Activated T-helper 17 cell treated with anti-CD3 and anti-CD28 coated beads, Interleukin-2, amount 50 U/mL, for 72 hours (primary cell): ENCODE measurements around the gene PRDM2. TPM values are rescaled to one million over a fixed set of nuclear protein-coding genes. Genes with fewer than 3 reads are reported as not detected.

Experiments used
- ATAC-seq: fragments of 150-1000 bp; cut with Tn5 transposase; replicated peaks from 2 replicates; pipeline ENCODE4 v1.10.0; 2021; ENCODE audit warnings: mild to moderate bottlenecking, moderate library complexity
- H3K27ac Mint-ChIP-seq: one replicate; pipeline ENCODE4 v1.8.0; 2022; ENCODE audit warnings: mixed read lengths
- H3K27me3 Mint-ChIP-seq: one replicate; pipeline ENCODE4 v1.8.0; 2022; ENCODE audit warnings: mixed read lengths
- H3K36me3 Mint-ChIP-seq: one replicate; pipeline ENCODE4 v1.8.0; 2022; ENCODE audit warnings: low read depth, mild to moderate bottlenecking, mixed read lengths
- H3K4me1 Mint-ChIP-seq: one replicate; pipeline ENCODE4 v1.8.0; 2022; ENCODE audit warnings: mixed read lengths
- H3K4me3 Mint-ChIP-seq: one replicate; pipeline ENCODE4 v1.8.0; 2022; ENCODE audit warnings: mild to moderate bottlenecking, mixed read lengths
- H3K9me3 Mint-ChIP-seq: one replicate; pipeline ENCODE4 v1.8.0; 2022; ENCODE audit warnings: mixed read lengths
- total RNA-seq, 2 donors: library from RNA; stranded (reverse); gene quantifications; one replicate each; pipeline ENCODE4 v1.2.3, GENCODE V29; 2022

The PRDM2 gene
- total RNA-seq, 2 donors from 2014 or later = 57.1 to 66.1 TPM

GRCh38 chr1:13823126-13823880 lies 123.3 kb downstream of the PRDM2 start:
- ATAC-seq = no peak
- Mint-ChIP-seq H3K4me1 (no peaks in the 10 kb centered on the region), H3K4me3 (no peak overlapping the region), H3K36me3 (peaks cover 42% of the 10 kb centered on the region), H3K27me3 (no peaks in the 10 kb centered on the region), H3K27ac (no peak overlapping the region), H3K9me3 (no peaks in the 10 kb centered on the region)

- Mint-ChIP-seq H3K4me3 (no peak overlapping the region), H3K9me3 (no peaks in the 10 kb centered on the region), H3K27me3 (no peaks in the 10 kb centered on the region), H3K4me1 (no peaks in the 10 kb centered on the region), H3K36me3 (peaks cover 36% of the 10 kb centered on the region), H3K27ac (no peak overlapping the region)
- no peak for ATAC-seq
These were observed 123.9 kb downstream of the PRDM2 start for GRCh38 chr1:13823936-13824335.

- Mint-ChIP-seq H3K27me3 (no peaks in the 10 kb centered on the region), H3K9me3 (no peaks in the 10 kb centered on the region), H3K4me3 (no peak overlapping the region), H3K27ac (no peak overlapping the region), H3K4me1 (no peaks in the 10 kb centered on the region), H3K36me3 (peaks cover 36% of the 10 kb centered on the region)
- ATAC-seq = no peak
These were observed 124.6 kb downstream of the PRDM2 start for GRCh38 chr1:13824626-13825025.

GRCh38 chr1:13825033-13825432 lies 125.0 kb downstream of the PRDM2 start:
- H3K27ac Mint-ChIP-seq = no peak overlapping the region
- no peaks in the 10 kb centered on the region for H3K9me3 Mint-ChIP-seq
- no peak overlapping the region for H3K4me3 Mint-ChIP-seq
- H3K36me3 Mint-ChIP-seq = peaks cover 36% of the 10 kb centered on the region
- no peak for ATAC-seq
- no peaks in the 10 kb centered on the region for H3K27me3 Mint-ChIP-seq
- no peaks in the 10 kb centered on the region for H3K4me1 Mint-ChIP-seq

GRCh38 chr1:13826009-13826408 lies 126.0 kb downstream of the PRDM2 start:
- Mint-ChIP-seq H3K9me3 (no peaks in the 10 kb centered on the region), H3K36me3 (peaks cover 36% of the 10 kb centered on the region), H3K27ac (no peak overlapping the region), H3K27me3 (no peaks in the 10 kb centered on the region), H3K4me1 (no peaks in the 10 kb centered on the region), H3K4me3 (no peak overlapping the region)
- no peak for ATAC-seq

GRCh38 chr1:13826591-13826990 lies 126.6 kb downstream of the PRDM2 start:
- no peaks in the 10 kb centered on the region for H3K9me3 Mint-ChIP-seq
- H3K4me1 Mint-ChIP-seq = no peaks in the 10 kb centered on the region
- H3K4me3 Mint-ChIP-seq = no peak overlapping the region
- no peak for ATAC-seq
- no peaks in the 10 kb centered on the region for H3K27me3 Mint-ChIP-seq
- H3K36me3 Mint-ChIP-seq = peaks cover 34% of the 10 kb centered on the region
- no peak overlapping the region for H3K27ac Mint-ChIP-seq

GRCh38 chr1:13828454-13829151 lies 128.6 kb downstream of the PRDM2 start:
- peak; percentile 64 for ATAC-seq
- Mint-ChIP-seq H3K4me1 (no peaks in the 10 kb centered on the region), H3K27me3 (no peaks in the 10 kb centered on the region), H3K36me3 (peaks cover 15% of the 10 kb centered on the region), H3K27ac (no peak overlapping the region), H3K4me3 (no peak overlapping the region), H3K9me3 (no peaks in the 10 kb centered on the region)

- Mint-ChIP-seq H3K4me3 (no peak overlapping the region), H3K36me3 (peaks cover 9% of the 10 kb centered on the region), H3K9me3 (no peaks in the 10 kb centered on the region), H3K4me1 (no peaks in the 10 kb centered on the region), H3K27me3 (no peaks in the 10 kb centered on the region), H3K27ac (no peak overlapping the region)
- ATAC-seq = no peak
These were observed 129.3 kb downstream of the PRDM2 start for GRCh38 chr1:13829152-13829769.

- H3K4me1 Mint-ChIP-seq = no peaks in the 10 kb centered on the region
- no peak overlapping the region for H3K4me3 Mint-ChIP-seq
- H3K36me3 Mint-ChIP-seq = no peaks in the 10 kb centered on the region
- H3K27ac Mint-ChIP-seq = no peak overlapping the region
- H3K9me3 Mint-ChIP-seq = no peaks in the 10 kb centered on the region
- no peaks in the 10 kb centered on the region for H3K27me3 Mint-ChIP-seq
- ATAC-seq = no peak
These were observed 130.2 kb downstream of the PRDM2 start for GRCh38 chr1:13830170-13830569.

GRCh38 chr1:13830616-13831280 lies 130.8 kb downstream of the PRDM2 start:
- ATAC-seq = no peak
- no peaks in the 10 kb centered on the region for H3K4me1 Mint-ChIP-seq
- H3K9me3 Mint-ChIP-seq = no peaks in the 10 kb centered on the region
- peaks cover 4% of the 10 kb centered on the region for H3K27me3 Mint-ChIP-seq
- H3K4me3 Mint-ChIP-seq = no peak overlapping the region
- H3K36me3 Mint-ChIP-seq = no peaks in the 10 kb centered on the region
- H3K27ac Mint-ChIP-seq = no peak overlapping the region

- Mint-ChIP-seq H3K4me1 (no peaks in the 10 kb centered on the region), H3K27me3 (peaks cover 6% of the 10 kb centered on the region), H3K4me3 (no peak overlapping the region), H3K36me3 (no peaks in the 10 kb centered on the region), H3K9me3 (no peaks in the 10 kb centered on the region), H3K27ac (no peak overlapping the region)
- ATAC-seq = no peak
These were observed 132.1 kb downstream of the PRDM2 start for GRCh38 chr1:13832100-13832499.

GRCh38 chr1:13832536-13832935 lies 132.5 kb downstream of the PRDM2 start:
- no peak for ATAC-seq
- Mint-ChIP-seq H3K9me3 (no peaks in the 10 kb centered on the region), H3K27me3 (peaks cover 7% of the 10 kb centered on the region), H3K4me1 (no peaks in the 10 kb centered on the region), H3K36me3 (no peaks in the 10 kb centered on the region), H3K4me3 (no peak overlapping the region), H3K27ac (no peak overlapping the region)

GRCh38 chr1:13836136-13836535 lies 136.1 kb downstream of the PRDM2 start:
- H3K27me3 Mint-ChIP-seq = peaks cover 12% of the 10 kb centered on the region
- H3K9me3 Mint-ChIP-seq = no peaks in the 10 kb centered on the region
- H3K27ac Mint-ChIP-seq = no peak overlapping the region
- no peak overlapping the region for H3K4me3 Mint-ChIP-seq
- no peaks in the 10 kb centered on the region for H3K36me3 Mint-ChIP-seq
- no peaks in the 10 kb centered on the region for H3K4me1 Mint-ChIP-seq
- no peak for ATAC-seq

GRCh38 chr1:13836631-13837030 lies 136.6 kb downstream of the PRDM2 start:
- Mint-ChIP-seq H3K4me1 (no peaks in the 10 kb centered on the region), H3K27ac (no peak overlapping the region), H3K4me3 (no peak overlapping the region), H3K9me3 (no peaks in the 10 kb centered on the region), H3K27me3 (peaks cover 12% of the 10 kb centered on the region), H3K36me3 (no peaks in the 10 kb centered on the region)
- no peak for ATAC-seq
